HEK293T (cell line): ENCODE results near the gene CBR3.

Experiments
- CTCF ChIA-PET: fragments of 350-600 bp; formaldehyde crosslinking; extraction: SDS; loops from one replicate; lab custom pipeline; 2021; ENCODE audit warnings: antibody characterized with exemption, inconsistent platforms; lab: Yijun Ruan, JAX
- POLR2A ChIA-PET: fragments of 350-600 bp; formaldehyde crosslinking; extraction: SDS; loops from one replicate; lab custom pipeline; 2020; ENCODE audit warnings: antibody characterized with exemption, inconsistent platforms; lab: Yijun Ruan, JAX
- DNase-seq: peaks from one replicate; pipeline ENCODE4 v3.0.0; 2012; ENCODE audit warnings: mixed read lengths; ENCODE audit errors: extremely low spot score
- ARNT ChIP-seq: fragments of 450-650 bp; IDR thresholded peaks from 2 replicates; pipeline ENCODE4 v1.6.1; 2017; ENCODE audit warnings: mild to moderate bottlenecking
- BHLHE40 ChIP-seq: fragments of 450-650 bp; IDR thresholded peaks from 2 replicates; pipeline ENCODE4 v1.6.1; 2016; ENCODE audit warnings: mild to moderate bottlenecking, moderate library complexity, borderline replicate concordance
- CTBP1 ChIP-seq: fragments of 450-650 bp; IDR thresholded peaks from 2 replicates; pipeline ENCODE4 v1.6.1; 2016; ENCODE audit warnings: borderline replicate concordance
- ELF4 ChIP-seq: fragments of 450-650 bp; IDR thresholded peaks from 2 replicates; pipeline ENCODE4 v1.6.1; 2017; ENCODE audit warnings: antibody characterized with exemption
- FOXA1 ChIP-seq: fragments of 450-650 bp; IDR thresholded peaks from 2 replicates; pipeline ENCODE4 v1.6.1; 2016; ENCODE audit warnings: mild to moderate bottlenecking
- FOXK2 ChIP-seq: fragments of 450-650 bp; IDR thresholded peaks from 2 replicates; pipeline ENCODE4 v1.6.1; 2016; ENCODE audit warnings: mild to moderate bottlenecking
- FOXM1 ChIP-seq: fragments of 450-650 bp; IDR thresholded peaks from 2 replicates; pipeline ENCODE4 v1.6.1; 2017; ENCODE audit warnings: mild to moderate bottlenecking, borderline replicate concordance
- HDGF ChIP-seq: fragments of 450-650 bp; IDR thresholded peaks from 2 replicates; pipeline ENCODE4 v1.6.1; 2017; ENCODE audit warnings: antibody characterized with exemption, borderline replicate concordance
- L3MBTL2 ChIP-seq: fragments of 450-650 bp; conservative IDR thresholded peaks from 2 replicates; pipeline ENCODE4 v1.6.1; 2016; ENCODE audit warnings: mild to moderate bottlenecking
- LEF1 ChIP-seq: fragments of 450-650 bp; IDR thresholded peaks from 2 replicates; pipeline ENCODE4 v1.6.1; 2017; ENCODE audit warnings: mild to moderate bottlenecking, borderline replicate concordance
- NFRKB ChIP-seq: fragments of 450-650 bp; IDR thresholded peaks from 2 replicates; pipeline ENCODE4 v1.6.1; 2016; ENCODE audit warnings: mild to moderate bottlenecking, moderate library complexity
- PKNOX1 ChIP-seq: fragments of 450-650 bp; IDR thresholded peaks from 2 replicates; pipeline ENCODE4 v1.6.1; 2016
- SP1 ChIP-seq: fragments of 450-650 bp; IDR thresholded peaks from 2 replicates; pipeline ENCODE4 v1.6.1; 2017
- SUZ12 ChIP-seq: fragments of 450-650 bp; IDR thresholded peaks from 2 replicates; pipeline ENCODE4 v1.6.1; 2016; ENCODE audit warnings: mild to moderate bottlenecking
- TARDBP ChIP-seq: fragments of 450-650 bp; IDR thresholded peaks from 2 replicates; pipeline ENCODE4 v1.6.1; 2016
- ZNF384 ChIP-seq: fragments of 450-650 bp; IDR thresholded peaks from 2 replicates; pipeline ENCODE4 v1.6.1; 2016

The CBR3 gene

DNA sequence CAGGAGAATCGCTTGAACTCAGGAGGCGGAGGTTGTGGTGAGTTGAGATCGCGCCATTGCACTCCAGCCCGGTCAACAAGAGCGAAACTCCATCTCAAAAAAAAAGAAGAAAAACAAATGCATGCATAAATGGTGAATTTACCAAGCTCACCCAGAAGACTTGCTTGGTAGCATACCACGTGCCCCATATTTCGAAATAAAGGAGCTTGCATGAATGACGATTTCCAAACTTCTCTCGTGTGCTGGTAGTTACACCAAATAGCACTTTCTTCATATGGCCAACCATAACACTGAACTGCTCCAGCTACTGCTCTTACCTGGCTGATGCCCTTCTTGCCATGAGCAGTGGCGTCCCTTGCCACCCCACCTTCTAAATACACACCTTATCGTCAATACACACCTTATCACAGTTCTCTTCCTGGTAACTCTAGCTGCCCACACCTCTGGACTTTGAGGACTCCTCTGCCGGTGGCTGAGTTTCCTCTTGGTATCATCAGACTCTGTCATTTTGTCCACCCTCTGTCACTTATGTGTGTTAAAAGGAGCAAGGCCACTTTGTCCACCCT is 24.6 kb downstream of the CBR3 start:
- TF ChIP-seq PKNOX1 (no peak), L3MBTL2 (no peak), BHLHE40 (no peak), FOXM1 (no peak), ARNT (no peak), TARDBP (no peak)
- ChIA-PET POLR2A (interaction anchor here (1.5 kb wide), 1 partner anchor 10 kb away, joined by 3 read pairs; no protein-coding TSS in a partner anchor), CTCF (no interaction called here)
- no peak for DNase-seq

DNA sequence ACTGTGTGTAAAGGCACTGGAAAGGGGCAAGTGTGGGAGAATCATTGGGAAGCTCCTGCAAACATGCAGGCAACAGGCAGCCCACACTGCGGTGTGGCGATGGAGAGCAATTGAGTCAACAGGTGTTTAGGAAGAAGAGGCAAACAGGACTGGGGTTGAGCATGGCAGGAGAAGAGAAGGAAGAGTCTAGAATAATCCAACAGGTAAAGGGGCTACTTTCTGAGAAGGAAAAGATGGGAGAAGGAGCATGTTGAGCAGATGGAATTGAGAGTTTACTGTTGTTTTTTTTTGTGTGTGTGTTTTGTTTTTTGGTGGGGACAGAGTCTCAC is 25.9 kb downstream of the CBR3 start:
- CTCF ChIA-PET, result no interaction called here
- POLR2A ChIA-PET, result no interaction called here
- no peak for DNase-seq
- TF ChIP-seq PKNOX1, result no peak
- no peak for TF ChIP-seq HDGF
- TF ChIP-seq BHLHE40, result no peak
- no peak for TF ChIP-seq ELF4
- TF ChIP-seq CTBP1, result no peak
- TF ChIP-seq ZNF384, result no peak
- TF ChIP-seq NFRKB, result no peak
- no peak for TF ChIP-seq FOXK2
- no peak for TF ChIP-seq TARDBP
- TF ChIP-seq ARNT, result no peak
- no peak for TF ChIP-seq FOXA1
- no peak for TF ChIP-seq L3MBTL2
- TF ChIP-seq FOXM1, result no peak

DNA sequence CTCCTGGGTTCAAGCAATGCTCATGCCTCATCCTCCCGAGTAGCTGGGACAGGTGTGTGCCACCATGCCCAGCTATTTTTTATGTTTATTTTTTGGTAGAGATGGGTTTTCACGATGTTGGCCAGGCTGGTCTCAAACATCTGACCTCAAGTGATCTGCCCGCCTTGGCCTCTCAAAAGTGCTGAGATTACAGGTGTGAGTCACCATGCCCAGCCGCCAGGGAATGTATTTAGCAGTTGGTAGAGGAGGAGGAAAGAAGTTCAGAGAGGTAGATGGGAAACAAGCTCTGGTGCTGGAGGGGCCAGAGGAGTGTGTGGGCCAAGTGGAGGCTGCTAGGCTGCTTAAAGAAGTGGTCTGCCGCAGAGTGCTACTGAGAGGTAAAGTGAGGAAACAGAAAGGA is 27.8 kb downstream of the CBR3 start:
- ChIA-PET CTCF (no interaction called here), POLR2A (no interaction called here)
- TF ChIP-seq FOXM1, result no peak
- no peak for TF ChIP-seq ARNT
- TF ChIP-seq TARDBP, result no peak
- TF ChIP-seq HDGF, result no peak
- no peak for TF ChIP-seq NFRKB
- no peak for TF ChIP-seq PKNOX1
- no peak for TF ChIP-seq FOXA1
- no peak for TF ChIP-seq SUZ12
- TF ChIP-seq ZNF384, result no peak
- TF ChIP-seq LEF1, result no peak
- no peak for TF ChIP-seq L3MBTL2
- no peak for TF ChIP-seq CTBP1
- TF ChIP-seq BHLHE40, result no peak
- no peak for TF ChIP-seq SP1
- DNase-seq, result no peak

- no peak for DNase-seq
- ChIA-PET POLR2A (no interaction called here), CTCF (interaction anchor here (0.5 to 2.0 kb wide), 3 partner anchors 10 to 96 kb away, joined by 3 to 7 read pairs (median 6); no protein-coding TSS in a partner anchor)
- TF ChIP-seq FOXK2 (no peak), SUZ12 (no peak), L3MBTL2 (no peak), FOXA1 (no peak), PKNOX1 (no peak), TARDBP (no peak), HDGF (no peak), SP1 (no peak), ZNF384 (no peak)
These were observed 29.2 kb downstream of the CBR3 start for GRCh38 chr21:36163750-36164741.

GRCh38 chr21:36165356-36165755 is 30.5 kb downstream of the CBR3 start:
- CTCF ChIA-PET, result no interaction called here
- TF ChIP-seq SUZ12 (no peak), FOXK2 (no peak), LEF1 (no peak), ELF4 (no peak), BHLHE40 (no peak), NFRKB (no peak), FOXA1 (no peak), TARDBP (no peak), PKNOX1 (no peak), ZNF384 (no peak), SP1 (no peak), CTBP1 (no peak), ARNT (no peak), FOXM1 (no peak)
- DNase-seq, result no peak
- POLR2A ChIA-PET, result no interaction called here
